Liver (tissue), 9 donors: ENCODE data around the gene KCND2. TPM values are rescaled to one million over a fixed set of nuclear protein-coding genes. Genes with fewer than 3 reads are reported as not detected.

Experiments used
- DNase-seq: peaks from one replicate; pipeline ENCODE4 v3.0.0-alpha.2; 2017; ENCODE audit warnings: low spot score
- H3K27ac ChIP-seq, 2 donors: one replicate each; pipeline ENCODE4 v1.7.0; 2013; ENCODE audit warnings: inconsistent platforms in 2 of 2, low read length in 2 of 2, control low read depth in 1 of 2, low read depth in 1 of 2, mild to moderate bottlenecking in 1 of 2
- H3K27me3 ChIP-seq, 4 donors: one replicate each; pipeline versions ENCODE4 v1.6.1 to v1.7.0; 2013; ENCODE audit warnings: low read length in 3 of 4, inconsistent platforms in 1 of 4, mild to moderate bottlenecking in 1 of 4, moderate library complexity in 1 of 4; ENCODE audit not compliant: control insufficient read depth in 4 of 4, insufficient read depth in 4 of 4
- H3K36me3 ChIP-seq, 4 donors: one replicate each; pipeline versions ENCODE4 v1.6.1 to v1.7.0; 2013; ENCODE audit warnings: low read length in 3 of 4, mild to moderate bottlenecking in 3 of 4, low read depth in 1 of 4, moderate library complexity in 1 of 4; ENCODE audit not compliant: control insufficient read depth in 4 of 4, insufficient read depth in 3 of 4
- H3K4me1 ChIP-seq, 4 donors: one replicate each; pipeline versions ENCODE4 v1.6.1 to v1.7.0; 2013; ENCODE audit warnings: low read length in 3 of 4, mild to moderate bottlenecking in 3 of 4, moderate library complexity in 1 of 4; ENCODE audit not compliant: control insufficient read depth in 4 of 4, insufficient read depth in 4 of 4
- H3K4me3 ChIP-seq, 3 donors: one replicate each; pipeline versions ENCODE4 v1.6.1 to v1.7.0; 2013; ENCODE audit warnings: low read length in 3 of 3, control low read depth in 1 of 3, low read depth in 1 of 3, mild to moderate bottlenecking in 1 of 3
- H3K9ac ChIP-seq, 2 donors: one replicate each; pipeline ENCODE4 v1.7.0; 2013; ENCODE audit warnings: low read length in 2 of 2, mild to moderate bottlenecking in 2 of 2, moderate library complexity in 2 of 2, control low read depth in 1 of 2, low read depth in 1 of 2
- H3K9me3 ChIP-seq, 4 donors: one replicate each; pipeline versions ENCODE4 v1.6.1 to v1.7.0; 2013; ENCODE audit warnings: low read length in 3 of 4; ENCODE audit not compliant: control insufficient read depth in 4 of 4
- ATF3 ChIP-seq: IDR thresholded peaks from 2 replicates; pipeline ENCODE4 v1.6.1; 2016; ENCODE audit warnings: antibody characterized with exemption
- CTCF ChIP-seq: fragments of 150-350 bp; IDR thresholded peaks from 2 replicates; pipeline ENCODE4 v1.5.1; 2017; ENCODE audit warnings: improper control_type of control experiment, low read depth, low read length; ENCODE audit not compliant: missing input control
- EGR1 ChIP-seq, 2 donors: IDR thresholded peaks; 2 replicates each; pipeline ENCODE4 v1.6.1; 2016 to 2018; ENCODE audit warnings: antibody characterized with exemption in 2 of 2, low read depth in 2 of 2
- FOXA1 ChIP-seq: IDR thresholded peaks from 2 replicates; pipeline ENCODE4 v1.6.1; 2016; ENCODE audit warnings: antibody characterized with exemption
- FOXA2 ChIP-seq: IDR thresholded peaks from 2 replicates; pipeline ENCODE4 v1.6.1; 2016; ENCODE audit warnings: antibody characterized with exemption
- HNF4A ChIP-seq, 2 donors: conservative IDR thresholded peaks; 2 replicates each; pipeline ENCODE4 v1.6.1; 2016; ENCODE audit warnings: antibody characterized with exemption in 2 of 2, mild to moderate bottlenecking in 2 of 2
- HNF4G ChIP-seq: IDR thresholded peaks from 2 replicates; pipeline ENCODE4 v1.6.1; 2016; ENCODE audit warnings: antibody characterized with exemption
- JUND ChIP-seq, 2 donors: IDR thresholded peaks; 2 replicates each; pipeline ENCODE4 v1.6.1; 2016; ENCODE audit warnings: antibody characterized with exemption in 2 of 2
- MAX ChIP-seq: IDR thresholded peaks from 2 replicates; pipeline ENCODE4 v1.6.1; 2016; ENCODE audit warnings: antibody characterized with exemption
- NR2F2 ChIP-seq: IDR thresholded peaks from 2 replicates; pipeline ENCODE4 v1.6.1; 2016; ENCODE audit warnings: antibody characterized with exemption
- RAD21 ChIP-seq, 2 donors: IDR thresholded peaks; 2 replicates each; pipeline ENCODE4 v1.6.1; 2016; ENCODE audit warnings: antibody characterized with exemption in 2 of 2, mild to moderate bottlenecking in 2 of 2
- REST ChIP-seq: IDR thresholded peaks from 2 replicates; pipeline ENCODE4 v1.6.1; 2016; ENCODE audit warnings: antibody characterized with exemption, mild to moderate bottlenecking
- RXRA ChIP-seq, 2 donors: IDR thresholded peaks; 2 replicates each; pipeline ENCODE4 v1.6.1; 2017 to 2018; ENCODE audit warnings: antibody characterized with exemption in 2 of 2, mild to moderate bottlenecking in 1 of 2
- SP1 ChIP-seq: IDR thresholded peaks from 2 replicates; pipeline ENCODE4 v1.6.1; 2018; ENCODE audit warnings: antibody characterized with exemption, mild to moderate bottlenecking
- YY1 ChIP-seq: IDR thresholded peaks from 2 replicates; pipeline ENCODE4 v1.6.1; 2016; ENCODE audit warnings: antibody characterized with exemption, mild to moderate bottlenecking
- ZBTB33 ChIP-seq: IDR thresholded peaks from 2 replicates; pipeline ENCODE4 v1.6.1; 2016; ENCODE audit warnings: antibody characterized with exemption
- WGBS: extraction: QIAGEN DNeasy Blood & Tissue Kit; methylation state at CpG from one replicate; pipeline ENCODE4 v1.1.7; 2013; 5-methylcytosine and 5-hydroxymethylcytosine counted together
- polyA plus RNA-seq, 2 donors: library from polyadenylated mRNA; stranded (reverse) in 1 of 2; unstranded in 1 of 2; fragments of 200-250 nt in 1 of 2; fragments of >200 nt in 1 of 2; fragmentation: Nextera tagmentation in 1 of 2; extraction: Ambion mirVana in 1 of 2; gene quantifications; one replicate each; pipeline versions ENCODE4 v1.2.1 to v1.2.3, GENCODE V29; 2013 to 2015
- total RNA-seq, 2 donors: library from RNA; depleted of rRNA; stranded (reverse); fragments of >200 nt; gene quantifications; one replicate each; pipeline ENCODE4 v1.2.3, GENCODE V29; 2014
- donor health status: healthy.
- donor health status: healthy.
- donor health status: healthy.
- donor health status: healthy.
- donor health status: healthy.

Gene KCND2
- total and polyA plus RNA-seq, 4 donors, result 0.02 to 0.22 (median 0.07) TPM

- no peaks in the 10 kb centered on the region for H3K27me3 ChIP-seq
- no peak for DNase-seq
- H3K4me3 ChIP-seq, result no peak overlapping the region
- H3K4me1 ChIP-seq, result no peaks in the 10 kb centered on the region
- no peak overlapping the region for H3K27ac ChIP-seq
- no peaks in the 10 kb centered on the region for H3K9me3 ChIP-seq
- H3K36me3 ChIP-seq, result no peaks in the 10 kb centered on the region
- TF ChIP-seq ZBTB33, result no peak
- peak; percentile 32 for TF ChIP-seq CTCF
- H3K9ac ChIP-seq, result no peak overlapping the region
- 29% methylated on average over 1 of the region's 1 CpG for WGBS
Observed at GRCh38 chr7:120337308-120337907, 64.4 kb downstream of the KCND2 start.

GRCh38 chr7:120344276-120344675 is 71.3 kb downstream of the KCND2 start:
- TF ChIP-seq RAD21 (IDR thresholded peaks at IDR 0.05) (no peak), REST (no peak), JUND (IDR thresholded peaks at IDR 0.05) (no peak), EGR1 (IDR thresholded peaks at IDR 0.05; ENCODE audit: low read depth in 2 of 2) (no peak), NR2F2 (no peak), SP1 (no peak), HNF4G (no peak), HNF4A (conservative IDR thresholded peaks at IDR 0.05) (no peak), RXRA (IDR thresholded peaks at IDR 0.05) (no peak), CTCF (no peak), YY1 (no peak), MAX (no peak), FOXA1 (no peak), ATF3 (no peak), FOXA2 (no peak)

More at GRCh38 chr7:120344276-120344675, 71.3 kb downstream of the KCND2 start:
- Histone ChIP-seq H3K4me3 (no peak overlapping the region), H3K4me1 (no peaks in the 10 kb centered on the region), H3K9me3 (no peaks in the 10 kb centered on the region), H3K36me3 (no peaks in the 10 kb centered on the region), H3K9ac (no peak overlapping the region), H3K27ac (no peak overlapping the region), H3K27me3 (no peaks in the 10 kb centered on the region)
- DNase-seq, result no peak
- WGBS, result 59% methylated on average over 5 of the region's 5 CpGs
